CD14-positive monocyte (primary cell): ENCODE measurements around the gene THEM4. TPM values are rescaled to one million over a fixed set of nuclear protein-coding genes. Genes with fewer than 3 reads are reported as not detected.

Experiments
- DNase-seq, 3 donors: peaks; one replicate each; pipeline ENCODE4 v3.0.0-alpha.2; 2011 to 2022
- H2AFZ ChIP-seq: 2 replicates; pipeline ENCODE4 v1.6.0; 2012; ENCODE audit warnings: mild to moderate bottlenecking, low read depth, low read length, inconsistent platforms; ENCODE audit not compliant: insufficient read depth, poor library complexity, severe bottlenecking
- H3K27ac ChIP-seq, 2 donors: 1 replicate in 1 of 2; 2 replicates in 1 of 2; pipeline ENCODE4 v1.5.1; 2012 to 2013; ENCODE audit warnings: low read length in 2 of 2, control low read depth in 1 of 2, inconsistent platforms in 1 of 2, low read depth in 1 of 2, mild to moderate bottlenecking in 1 of 2
- H3K27me3 ChIP-seq, 2 donors: one replicate each; pipeline versions ENCODE4 v1.6.0 to v1.6.1; 2011 to 2013; ENCODE audit warnings: low read length in 2 of 2; ENCODE audit not compliant: control insufficient read depth in 2 of 2, insufficient read depth in 2 of 2
- H3K36me3 ChIP-seq, 2 donors: replicated peaks in 1 of 2; 1 replicate in 1 of 2; 2 replicates in 1 of 2; pipeline versions ENCODE4 v1.5.1 to v1.6.1; 2012 to 2013; ENCODE audit warnings: low read length in 2 of 2, control low read depth in 1 of 2, inconsistent platforms in 1 of 2, mild to moderate bottlenecking in 1 of 2; ENCODE audit not compliant: insufficient read depth in 2 of 2, control insufficient read depth in 1 of 2
- H3K4me1 ChIP-seq, 2 donors: 1 replicate in 1 of 2; 2 replicates in 1 of 2; pipeline versions ENCODE4 v1.5.1 to v1.6.1; 2012 to 2013; ENCODE audit warnings: low read length in 2 of 2, control low read depth in 1 of 2, inconsistent platforms in 1 of 2, mild to moderate bottlenecking in 1 of 2, moderate library complexity in 1 of 2; ENCODE audit not compliant: insufficient read depth in 2 of 2, control insufficient read depth in 1 of 2
- H3K4me2 ChIP-seq: replicated peaks from 2 replicates; pipeline ENCODE3; 2012; ENCODE audit warnings: low read length, moderate library complexity, mild to moderate bottlenecking; ENCODE audit not compliant: poor library complexity, severe bottlenecking; ENCODE audit errors: extremely low read depth
- H3K4me3 ChIP-seq, 3 experiments: fragments of 200-600 bp in 1 of 3; sonication (generic) in 1 of 3; replicated peaks in 1 of 3; 1 replicate in 2 of 3; 2 replicates in 1 of 3; pipeline ENCODE4 v1.5.1; 2011 to 2013; ENCODE audit warnings: low read length in 3 of 3, mild to moderate bottlenecking in 3 of 3, control low read depth in 2 of 3, low read depth in 2 of 3, inconsistent platforms in 1 of 3, moderate library complexity in 1 of 3
- H3K79me2 ChIP-seq: 2 replicates; pipeline ENCODE4 v1.6.0; 2012; ENCODE audit warnings: mild to moderate bottlenecking, control low read depth, inconsistent platforms, low read length, moderate library complexity; ENCODE audit not compliant: insufficient read depth
- H3K9ac ChIP-seq: 2 replicates; pipeline ENCODE4 v1.6.0; 2017; ENCODE audit warnings: low read length, mild to moderate bottlenecking; ENCODE audit not compliant: insufficient read depth, poor library complexity, severe bottlenecking
- H3K9me3 ChIP-seq, 2 donors: replicated peaks in 1 of 2; 1 replicate in 1 of 2; 2 replicates in 1 of 2; pipeline versions ENCODE4 v1.5.1 to v1.6.1; 2012 to 2013; ENCODE audit warnings: low read length in 2 of 2, control low read depth in 1 of 2; ENCODE audit not compliant: control insufficient read depth in 1 of 2, insufficient read depth in 1 of 2
- H4K20me1 ChIP-seq: 2 replicates; pipeline ENCODE4 v1.6.0; 2012; ENCODE audit warnings: mild to moderate bottlenecking, low read length, control low read depth, moderate library complexity; ENCODE audit not compliant: insufficient read depth
- H3K27ac Mint-ChIP-seq, 7 donors: one replicate each; pipeline ENCODE4 v1.8.0; 2020; ENCODE audit warnings: mild to moderate bottlenecking in 7 of 7, mixed read lengths in 7 of 7, moderate library complexity in 6 of 7, inconsistent platforms in 2 of 7
- H3K27me3 Mint-ChIP-seq, 3 donors: one replicate each; pipeline ENCODE4 v1.8.0; 2021 to 2022; ENCODE audit warnings: low read depth in 3 of 3, mild to moderate bottlenecking in 3 of 3, mixed read lengths in 3 of 3, moderate library complexity in 3 of 3, inconsistent platforms in 1 of 3
- H3K36me3 Mint-ChIP-seq, 2 donors: one replicate each; pipeline ENCODE4 v1.8.0; 2020; ENCODE audit warnings: mixed read lengths in 2 of 2, inconsistent platforms in 1 of 2, mild to moderate bottlenecking in 1 of 2
- H3K4me1 Mint-ChIP-seq: one replicate; pipeline ENCODE4 v1.8.0; 2020; ENCODE audit warnings: mild to moderate bottlenecking, mixed read lengths
- H3K4me3 Mint-ChIP-seq, 2 donors: one replicate each; pipeline ENCODE4 v1.8.0; 2020; ENCODE audit warnings: mild to moderate bottlenecking in 2 of 2, mixed read lengths in 2 of 2, moderate library complexity in 1 of 2
- H3K9me3 Mint-ChIP-seq, 7 donors: one replicate each; pipeline ENCODE4 v1.8.0; 2020 to 2022; ENCODE audit warnings: mixed read lengths in 7 of 7, mild to moderate bottlenecking in 6 of 7, moderate library complexity in 6 of 7, inconsistent platforms in 2 of 7
- WGBS: methylation state at CpG from one replicate; pipeline ENCODE4 v1.1.5; 2013; ENCODE audit warnings: missing lambda C conversion rate; ENCODE audit not compliant: insufficient coverage; 5-methylcytosine and 5-hydroxymethylcytosine counted together
- intact Hi-C, 2 donors: fragments of 100-400 bp; cut with micrococcal nuclease; formaldehyde crosslinking; loops; one replicate each; pipeline versions ENCODE4 v1.15.0 to v1.15.1; 2023
- polyA plus RNA-seq, 3 donors: library from polyadenylated mRNA; depleted of rRNA in 1 of 3; unstranded in 2 of 3; stranded (reverse) in 1 of 3; fragments of 300-500 nt in 2 of 3; fragments of >200 nt in 1 of 3; fragmentation: Illumina TruSeq in 2 of 3; gene quantifications; 1 replicate in 2 of 3; 2 replicates in 1 of 3; pipeline ENCODE4 v1.2.3, GENCODE V29; 2012 to 2021
- TF ChIP-seq, protein P1 (sequence below): fragments of 200-600 bp; IDR thresholded peaks from one replicate; pipeline ENCODE4 v1.8.0; 2022; ENCODE audit warnings: antibody characterized with exemption, mild to moderate bottlenecking

THEM4 gene
- polyA plus RNA-seq, 3 donors: 3.7 to 6.0 (median 4.6) TPM

DNA sequence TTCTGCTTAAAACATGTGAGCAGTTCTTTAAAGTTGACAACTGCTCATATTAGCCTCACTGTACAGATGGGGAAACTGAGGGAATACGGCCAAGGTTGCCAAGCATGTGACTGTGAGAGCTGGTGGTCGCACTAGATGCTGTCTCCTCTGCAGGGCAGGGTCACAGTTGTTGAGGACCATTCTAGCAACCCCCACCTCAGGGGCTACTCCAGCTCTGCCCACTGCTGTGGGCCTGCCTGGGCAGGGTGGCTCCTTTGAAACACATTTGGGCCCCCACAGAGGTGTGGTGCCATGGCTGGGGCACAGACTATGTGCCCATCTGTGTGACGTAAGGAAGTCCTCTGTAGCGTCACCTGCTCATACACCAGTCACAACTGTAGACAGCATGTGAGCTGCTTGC lies 56.6 kb downstream of the THEM4 start:
- peaks cover 19 to 30% (median 20%) of the 10 kb centered on the region in 3 donors for H3K27me3 Mint-ChIP-seq
- no peak overlapping the region for H3K4me2 ChIP-seq
- no peak overlapping the region for H3K4me3 ChIP-seq
- no peaks in the 10 kb centered on the region for H3K79me2 ChIP-seq
- peaks cover 17 to 21% of the 10 kb centered on the region in 2 donors for H3K4me1 ChIP-seq
- H3K27ac Mint-ChIP-seq: no peak overlapping the region
- TF ChIP-seq, protein P1, sequence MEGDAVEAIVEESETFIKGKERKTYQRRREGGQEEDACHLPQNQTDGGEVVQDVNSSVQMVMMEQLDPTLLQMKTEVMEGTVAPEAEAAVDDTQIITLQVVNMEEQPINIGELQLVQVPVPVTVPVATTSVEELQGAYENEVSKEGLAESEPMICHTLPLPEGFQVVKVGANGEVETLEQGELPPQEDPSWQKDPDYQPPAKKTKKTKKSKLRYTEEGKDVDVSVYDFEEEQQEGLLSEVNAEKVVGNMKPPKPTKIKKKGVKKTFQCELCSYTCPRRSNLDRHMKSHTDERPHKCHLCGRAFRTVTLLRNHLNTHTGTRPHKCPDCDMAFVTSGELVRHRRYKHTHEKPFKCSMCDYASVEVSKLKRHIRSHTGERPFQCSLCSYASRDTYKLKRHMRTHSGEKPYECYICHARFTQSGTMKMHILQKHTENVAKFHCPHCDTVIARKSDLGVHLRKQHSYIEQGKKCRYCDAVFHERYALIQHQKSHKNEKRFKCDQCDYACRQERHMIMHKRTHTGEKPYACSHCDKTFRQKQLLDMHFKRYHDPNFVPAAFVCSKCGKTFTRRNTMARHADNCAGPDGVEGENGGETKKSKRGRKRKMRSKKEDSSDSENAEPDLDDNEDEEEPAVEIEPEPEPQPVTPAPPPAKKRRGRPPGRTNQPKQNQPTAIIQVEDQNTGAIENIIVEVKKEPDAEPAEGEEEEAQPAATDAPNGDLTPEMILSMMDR: no peak
- no peak for DNase-seq
- H4K20me1 ChIP-seq: no peaks in the 10 kb centered on the region
- peaks cover 3 to 26% of the 10 kb centered on the region in 2 donors for H3K27me3 ChIP-seq
- H3K9me3 Mint-ChIP-seq: peaks cover 0 to 8% (median 0%) of the 10 kb centered on the region in 7 donors
- no peak overlapping the region for H2AFZ ChIP-seq
- no peaks in the 10 kb centered on the region for H3K9me3 ChIP-seq
- H3K27ac ChIP-seq: no peak overlapping the region
- H3K36me3 Mint-ChIP-seq: no peaks in the 10 kb centered on the region
- 80% methylated on average over 3 of the region's 4 CpGs for WGBS
- H3K4me3 Mint-ChIP-seq: no peak overlapping the region
- H3K36me3 ChIP-seq: no peaks in the 10 kb centered on the region
- peaks cover 29% of the 10 kb centered on the region for H3K4me1 Mint-ChIP-seq
- intact Hi-C loops: no loop called here
- no peak overlapping the region for H3K9ac ChIP-seq

DNA sequence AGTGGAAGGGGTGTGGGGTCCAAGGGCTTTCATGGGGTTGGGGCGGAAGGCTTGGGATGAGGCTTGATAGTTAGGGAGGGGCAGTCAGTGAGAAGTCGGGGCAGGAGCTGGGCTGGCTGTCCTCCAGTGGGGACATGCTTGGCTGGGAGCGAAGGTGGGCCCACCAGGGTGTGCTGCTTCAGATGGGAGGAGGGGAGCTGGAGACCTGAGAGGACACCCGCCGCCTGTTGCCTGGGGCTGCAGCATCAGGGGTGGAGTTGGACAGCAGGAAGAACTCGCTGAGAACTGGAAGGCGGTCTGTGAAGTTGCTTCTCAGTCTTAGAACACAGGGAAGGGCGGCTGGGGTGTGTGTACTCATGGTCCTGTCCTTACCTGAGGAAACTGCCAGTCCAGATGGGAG lies 57.4 kb downstream of the THEM4 start:
- H3K27ac Mint-ChIP-seq: no peak overlapping the region
- no peak overlapping the region for H3K4me2 ChIP-seq
- H3K79me2 ChIP-seq: no peaks in the 10 kb centered on the region
- DNase-seq: no peak
- H2AFZ ChIP-seq: no peak overlapping the region
- H3K27ac ChIP-seq: no peak overlapping the region
- H3K27me3 Mint-ChIP-seq: peaks cover 23 to 31% (median 27%) of the 10 kb centered on the region in 3 donors
- no peak overlapping the region for H3K4me3 ChIP-seq
- intact Hi-C loops: no loop called here
- H4K20me1 ChIP-seq: no peaks in the 10 kb centered on the region
- H3K4me1 ChIP-seq: peaks cover 8 to 12% of the 10 kb centered on the region in 2 donors
- H3K4me1 Mint-ChIP-seq: peaks cover 21% of the 10 kb centered on the region
- H3K9ac ChIP-seq: no peak overlapping the region
- H3K9me3 Mint-ChIP-seq: peaks cover 0 to 7% (median 0%) of the 10 kb centered on the region in 7 donors
- no peaks in the 10 kb centered on the region for H3K36me3 Mint-ChIP-seq
- no peaks in the 10 kb centered on the region for H3K36me3 ChIP-seq
- H3K27me3 ChIP-seq: peaks cover 3 to 28% of the 10 kb centered on the region in 2 donors
- TF ChIP-seq, protein P1: no peak
- no peaks in the 10 kb centered on the region for H3K9me3 ChIP-seq
- no peak overlapping the region for H3K4me3 Mint-ChIP-seq
- WGBS: 87% methylated on average over 8 of the region's 8 CpGs
